Endothelial cell (in vitro differentiated cells): ENCODE measurements around the gene SYMPK. TPM values are rescaled to one million over a fixed set of nuclear protein-coding genes. Genes with fewer than 3 reads are reported as not detected.
A peak's percentile ranks its signal among the peaks of the same experiment; 100 is the strongest.

Experiments used
- DNase-seq: peaks from one replicate; pipeline ENCODE4 v3.0.0; 2021; ENCODE audit warnings: low spot score
- H3K27ac Mint-ChIP-seq: one replicate; pipeline ENCODE4 v1.8.0; 2021; ENCODE audit warnings: mixed read lengths, inconsistent platforms; ENCODE audit not compliant: unreplicated experiment
- H3K27me3 Mint-ChIP-seq: one replicate; pipeline ENCODE4 v1.8.0; 2021; ENCODE audit warnings: mild to moderate bottlenecking, moderate library complexity, mixed read lengths, inconsistent platforms; ENCODE audit not compliant: unreplicated experiment
- H3K36me3 Mint-ChIP-seq: one replicate; pipeline ENCODE4 v1.8.0; 2021; ENCODE audit warnings: mild to moderate bottlenecking, low read depth, mixed read lengths, inconsistent platforms; ENCODE audit not compliant: unreplicated experiment
- H3K4me1 Mint-ChIP-seq: one replicate; pipeline ENCODE4 v1.8.0; 2021; ENCODE audit warnings: mild to moderate bottlenecking, mixed read lengths, inconsistent platforms; ENCODE audit not compliant: unreplicated experiment
- H3K4me3 Mint-ChIP-seq: one replicate; pipeline ENCODE4 v1.8.0; 2021; ENCODE audit warnings: mild to moderate bottlenecking, mixed read lengths, inconsistent platforms; ENCODE audit not compliant: unreplicated experiment
- H3K9me3 Mint-ChIP-seq: one replicate; pipeline ENCODE4 v1.8.0; 2021; ENCODE audit warnings: mixed read lengths, inconsistent platforms; ENCODE audit not compliant: unreplicated experiment
- total RNA-seq: library from RNA; stranded (reverse); fragmentation: NEBNext Ultra II Directional; extraction: Animal tissue kit (Norgen Biotek cat#: 25700); gene quantifications from one replicate; pipeline ENCODE4 v1.2.1, GENCODE V29; 2021; ENCODE audit not compliant: unreplicated experiment
- TF ChIP-seq, protein P1 (sequence below): fragments of 200-600 bp; sonication (generic); IDR thresholded peaks from one replicate; pipeline ENCODE4 v1.5.0; 2021; ENCODE audit warnings: antibody characterized with exemption; ENCODE audit not compliant: unreplicated experiment

SYMPK gene
- total RNA-seq, 1 donor from 2014 or later = 70.7 TPM

- Mint-ChIP-seq H3K9me3 (no peaks in the 10 kb centered on the region), H3K4me1 (peaks cover 18% of the 10 kb centered on the region), H3K27ac (peak overlapping the region; percentile 72), H3K4me3 (peak overlapping the region; percentile 47), H3K27me3 (peaks cover 14% of the 10 kb centered on the region), H3K36me3 (peaks cover 6% of the 10 kb centered on the region)
- TF ChIP-seq, protein P1, sequence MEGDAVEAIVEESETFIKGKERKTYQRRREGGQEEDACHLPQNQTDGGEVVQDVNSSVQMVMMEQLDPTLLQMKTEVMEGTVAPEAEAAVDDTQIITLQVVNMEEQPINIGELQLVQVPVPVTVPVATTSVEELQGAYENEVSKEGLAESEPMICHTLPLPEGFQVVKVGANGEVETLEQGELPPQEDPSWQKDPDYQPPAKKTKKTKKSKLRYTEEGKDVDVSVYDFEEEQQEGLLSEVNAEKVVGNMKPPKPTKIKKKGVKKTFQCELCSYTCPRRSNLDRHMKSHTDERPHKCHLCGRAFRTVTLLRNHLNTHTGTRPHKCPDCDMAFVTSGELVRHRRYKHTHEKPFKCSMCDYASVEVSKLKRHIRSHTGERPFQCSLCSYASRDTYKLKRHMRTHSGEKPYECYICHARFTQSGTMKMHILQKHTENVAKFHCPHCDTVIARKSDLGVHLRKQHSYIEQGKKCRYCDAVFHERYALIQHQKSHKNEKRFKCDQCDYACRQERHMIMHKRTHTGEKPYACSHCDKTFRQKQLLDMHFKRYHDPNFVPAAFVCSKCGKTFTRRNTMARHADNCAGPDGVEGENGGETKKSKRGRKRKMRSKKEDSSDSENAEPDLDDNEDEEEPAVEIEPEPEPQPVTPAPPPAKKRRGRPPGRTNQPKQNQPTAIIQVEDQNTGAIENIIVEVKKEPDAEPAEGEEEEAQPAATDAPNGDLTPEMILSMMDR = no peak
- no peak for DNase-seq
Measured at GRCh38 chr19:45865269-45865948, 2.5 kb upstream of the SYMPK start.

- TF ChIP-seq, protein P1 = no peak
- Mint-ChIP-seq H3K36me3 (peaks cover 6% of the 10 kb centered on the region), H3K27ac (no peak overlapping the region), H3K4me3 (peak overlapping the region; percentile 90), H3K9me3 (no peaks in the 10 kb centered on the region), H3K4me1 (peaks cover 18% of the 10 kb centered on the region), H3K27me3 (peaks cover 14% of the 10 kb centered on the region)
- DNase-seq = no peak
Measured at GRCh38 chr19:45864629-45865082, 1.7 kb upstream of the SYMPK start.

DNA sequence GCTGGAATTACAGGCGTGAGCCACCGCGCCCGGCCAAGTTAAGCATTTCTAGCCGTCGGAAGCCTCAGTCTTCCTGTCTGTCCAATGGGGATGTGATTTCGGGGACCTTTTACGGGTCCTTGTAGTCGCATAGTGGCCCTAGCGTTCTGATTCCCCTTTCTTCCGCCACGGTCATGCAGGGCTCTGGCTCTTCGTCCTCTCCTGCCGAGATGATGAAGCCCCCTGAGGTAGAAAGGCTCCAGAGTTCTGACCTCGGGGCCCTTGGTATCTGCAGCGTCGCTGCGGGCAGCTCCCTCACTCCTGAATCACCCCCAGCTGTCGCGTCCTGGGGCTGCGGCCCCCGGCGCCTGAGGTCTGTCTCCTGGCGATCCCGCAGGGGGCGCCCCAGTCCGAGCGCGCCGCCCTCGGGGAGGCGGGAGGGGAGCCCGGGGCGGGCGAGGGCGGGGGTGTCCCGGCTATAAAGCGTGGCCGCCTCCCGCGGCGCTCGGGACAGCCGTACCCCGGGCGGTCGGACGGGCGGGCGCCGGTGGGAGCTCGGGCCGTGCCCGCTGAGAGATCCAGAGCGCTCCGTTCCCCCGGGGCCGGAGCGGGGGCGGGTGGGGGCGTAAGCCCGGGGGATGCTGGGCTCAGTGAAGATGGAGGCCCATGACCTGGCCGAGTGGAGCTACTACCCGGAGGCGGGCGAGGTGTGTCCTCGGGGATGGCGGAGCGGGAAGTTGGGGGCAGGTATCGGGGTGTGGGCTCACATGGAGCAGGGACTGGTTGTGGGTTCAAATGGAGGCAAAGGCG lies 1.1 kb upstream of the SYMPK start, which contains the start of gene FOXA3:
TSS of gene FOXA3 (plus strand) at position 487 of the 789 bp plus-strand sequence. CDS start at position 618, 131 bp downstream.
- peak; percentile 71 for DNase-seq
- Mint-ChIP-seq H3K27ac (peak within 1 kb of the TSS; percentile 89), H3K9me3 (no peaks in the 10 kb centered on the region), H3K36me3 (peaks cover 6% of the 10 kb centered on the region), H3K27me3 (peaks cover 14% of the 10 kb centered on the region), H3K4me1 (peaks cover 18% of the 10 kb centered on the region), H3K4me3 (peak within 1 kb of the TSS; percentile 97)
- TF ChIP-seq, protein P1 = peak; percentile 71

DNA sequence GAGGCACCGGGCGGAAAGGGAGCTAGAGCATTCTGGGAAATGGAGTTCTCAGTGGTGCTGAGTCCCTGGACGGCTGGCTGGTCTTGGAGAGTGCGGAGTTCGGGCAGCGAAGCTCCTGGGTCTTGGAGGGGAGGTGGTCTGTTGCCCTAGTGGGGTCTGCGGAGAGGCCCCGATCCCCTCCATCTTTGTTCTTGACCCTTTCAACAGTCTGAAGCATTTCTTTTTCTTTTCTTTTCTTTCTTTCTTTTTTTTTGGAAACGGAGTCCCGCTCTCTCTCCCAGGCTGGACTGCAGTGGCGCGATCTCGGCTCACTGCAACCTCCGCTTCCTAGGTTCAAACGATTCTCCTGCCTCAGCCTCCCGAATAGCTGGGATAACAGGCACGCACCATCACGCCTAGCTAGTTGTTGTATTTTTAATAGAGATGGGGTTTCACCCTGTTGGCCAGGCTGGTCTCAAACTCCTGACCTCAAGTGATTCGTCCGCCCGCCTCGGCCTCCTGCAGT lies 440 bp upstream of the SYMPK start:
- Mint-ChIP-seq H3K4me1 (peaks cover 18% of the 10 kb centered on the region), H3K9me3 (no peaks in the 10 kb centered on the region), H3K4me3 (peak overlapping the region; percentile 97), H3K27me3 (peaks cover 14% of the 10 kb centered on the region), H3K27ac (peak overlapping the region; percentile 89), H3K36me3 (peaks cover 10% of the 10 kb centered on the region)
- DNase-seq = no peak
- TF ChIP-seq, protein P1 = no peak
